ENCODE data around the gene FOXM1. TPM values are rescaled to one million over a fixed set of nuclear protein-coding genes. Genes with fewer than 3 reads are reported as not detected.
A peak's percentile ranks its signal among the peaks of the same experiment; 100 is the strongest.

FOXM1 gene
- total RNA-seq, 2 experiments from 2014 or later = 102 to 109 TPM

GRCh38 chr12:2854669-2855453 lies 22.1 kb downstream of the FOXM1 start:
- Mint-ChIP-seq H3K9me3 (no peaks in the 10 kb centered on the region), H3K27me3 (no peaks in the 10 kb centered on the region), H3K27ac (no peak overlapping the region), H3K36me3 (ENCODE audit: low read depth) (peaks cover 19% of the 10 kb centered on the region), H3K4me3 (no peak overlapping the region), H3K4me1 (no peaks in the 10 kb centered on the region)
- POLR2A ChIA-PET = interaction anchor here (1.2 to 1.8 kb wide), 3 partner anchors 10 to 22 kb away, joined by 3 to 9 read pairs (median 6); partner anchors contain the start of genes FOXM1 and RHNO1
- DNase-seq = no peak
- CTCF ChIA-PET = interaction anchor here (0.6 to 2.1 kb wide), 10 partner anchors 8 to 187 kb away, joined by 3 to 14 read pairs (median 5); no protein-coding TSS in a partner anchor

GRCh38 chr12:2853626-2854025 lies 23.3 kb downstream of the FOXM1 start:
- Mint-ChIP-seq H3K27ac (no peak overlapping the region), H3K36me3 (ENCODE audit: low read depth) (peaks cover 9% of the 10 kb centered on the region), H3K4me1 (no peaks in the 10 kb centered on the region), H3K4me3 (no peak overlapping the region), H3K27me3 (no peaks in the 10 kb centered on the region), H3K9me3 (no peaks in the 10 kb centered on the region)
- ChIA-PET POLR2A (interaction anchor here (1.7 to 1.8 kb wide), 2 partner anchors 11 to 23 kb away, joined by 6 to 9 read pairs; partner anchors contain the start of genes FOXM1 and RHNO1), CTCF (interaction anchor here (0.5 to 2.1 kb wide), 11 partner anchors 8 to 188 kb away, joined by 3 to 14 read pairs (median 4); no protein-coding TSS in a partner anchor)
- DNase-seq = peak; percentile 52

- ChIA-PET CTCF (interaction anchor here (1.1 to 1.4 kb wide), 2 partner anchors 92 to 190 kb away, joined by 3 read pairs; no protein-coding TSS in a partner anchor), POLR2A (interaction anchor here (1.2 kb wide), 1 partner anchor 25 kb away, joined by 3 read pairs; the partner anchor contains the start of genes FOXM1 and RHNO1)
- Mint-ChIP-seq H3K27me3 (no peaks in the 10 kb centered on the region), H3K36me3 (ENCODE audit: low read depth) (peaks cover 2% of the 10 kb centered on the region), H3K4me3 (no peak overlapping the region), H3K27ac (no peak overlapping the region), H3K9me3 (no peaks in the 10 kb centered on the region), H3K4me1 (no peaks in the 10 kb centered on the region)
- no peak for DNase-seq
Observed at GRCh38 chr12:2851931-2852330, 25.0 kb downstream of the FOXM1 start.

- no peak overlapping the region for H3K27ac Mint-ChIP-seq
- no peak for DNase-seq
- H3K36me3 Mint-ChIP-seq (ENCODE audit: low read depth) = peaks cover 2% of the 10 kb centered on the region
- ChIA-PET CTCF (interaction anchor here (1.7 kb wide), 1 partner anchor 9 kb away, joined by 7 read pairs; no protein-coding TSS in a partner anchor), POLR2A (interaction anchor here (1.2 to 1.5 kb wide), 2 partner anchors 11 to 197 kb away, joined by 4 read pairs; partner anchors contain the start of gene TEX52)
- no peaks in the 10 kb centered on the region for H3K4me1 Mint-ChIP-seq
- no peaks in the 10 kb centered on the region for H3K27me3 Mint-ChIP-seq
- H3K4me3 Mint-ChIP-seq = no peak overlapping the region
- H3K9me3 Mint-ChIP-seq = no peaks in the 10 kb centered on the region
Observed at GRCh38 chr12:2845280-2845679, 31.7 kb downstream of the FOXM1 start.

- H3K4me3 Mint-ChIP-seq = no peak overlapping the region
- no peak overlapping the region for H3K27ac Mint-ChIP-seq
- H3K27me3 Mint-ChIP-seq = no peaks in the 10 kb centered on the region
- peaks cover 2% of the 10 kb centered on the region for H3K36me3 Mint-ChIP-seq (ENCODE audit: low read depth)
- H3K9me3 Mint-ChIP-seq = no peaks in the 10 kb centered on the region
- ChIA-PET CTCF (interaction anchor here (1.7 kb wide), 1 partner anchor 9 kb away, joined by 7 read pairs; no protein-coding TSS in a partner anchor), POLR2A (interaction anchor here (1.5 kb wide), 1 partner anchor 197 kb away, joined by 4 read pairs; no protein-coding TSS in a partner anchor)
- no peak for DNase-seq
- no peaks in the 10 kb centered on the region for H3K4me1 Mint-ChIP-seq
Observed at GRCh38 chr12:2844786-2845185, 32.2 kb downstream of the FOXM1 start.

GRCh38 chr12:2842948-2843347 lies 34.0 kb downstream of the FOXM1 start:
- H3K27ac Mint-ChIP-seq = no peak overlapping the region
- H3K36me3 Mint-ChIP-seq (ENCODE audit: low read depth) = peaks cover 2% of the 10 kb centered on the region
- CTCF ChIA-PET = no interaction called here
- H3K9me3 Mint-ChIP-seq = no peaks in the 10 kb centered on the region
- POLR2A ChIA-PET = interaction anchor here (0.9 kb wide), 1 partner anchor 12 kb away, joined by 3 read pairs; no protein-coding TSS in a partner anchor
- no peak for DNase-seq
- no peak overlapping the region for H3K4me3 Mint-ChIP-seq
- H3K27me3 Mint-ChIP-seq = no peaks in the 10 kb centered on the region
- no peaks in the 10 kb centered on the region for H3K4me1 Mint-ChIP-seq

GRCh38 chr12:2841056-2841650 lies 35.8 kb downstream of the FOXM1 start:
- CTCF ChIA-PET = no interaction called here
- no peaks in the 10 kb centered on the region for H3K27me3 Mint-ChIP-seq
- no peak overlapping the region for H3K4me3 Mint-ChIP-seq
- no peaks in the 10 kb centered on the region for H3K9me3 Mint-ChIP-seq
- POLR2A ChIA-PET = no interaction called here
- no peaks in the 10 kb centered on the region for H3K36me3 Mint-ChIP-seq (ENCODE audit: low read depth)
- no peak for DNase-seq
- no peak overlapping the region for H3K27ac Mint-ChIP-seq
- no peaks in the 10 kb centered on the region for H3K4me1 Mint-ChIP-seq

- Mint-ChIP-seq H3K27ac (no peak overlapping the region), H3K4me3 (no peak overlapping the region), H3K36me3 (ENCODE audit: low read depth) (peaks cover 3% of the 10 kb centered on the region), H3K4me1 (no peaks in the 10 kb centered on the region), H3K27me3 (no peaks in the 10 kb centered on the region), H3K9me3 (no peaks in the 10 kb centered on the region)
- POLR2A ChIA-PET = no interaction called here
- CTCF ChIA-PET = no interaction called here
- no peak for DNase-seq
Observed at GRCh38 chr12:2836574-2836973, 40.4 kb downstream of the FOXM1 start.

GRCh38 chr12:2835691-2836403 lies 41.1 kb downstream of the FOXM1 start:
- Mint-ChIP-seq H3K27ac (no peak overlapping the region), H3K4me1 (no peaks in the 10 kb centered on the region), H3K4me3 (no peak overlapping the region), H3K9me3 (no peaks in the 10 kb centered on the region), H3K27me3 (no peaks in the 10 kb centered on the region), H3K36me3 (ENCODE audit: low read depth) (peaks cover 5% of the 10 kb centered on the region)
- ChIA-PET POLR2A (no interaction called here), CTCF (no interaction called here)
- DNase-seq = no peak

GRCh38 chr12:2834581-2835491 lies 42.1 kb downstream of the FOXM1 start, which contains the start of gene NRIP2:
TSS of gene NRIP2 (minus strand) at chr12:2835035. CDS start at chr12:2834983, 52 bp downstream.
- Mint-ChIP-seq H3K9me3 (no peaks in the 10 kb centered on the region), H3K36me3 (ENCODE audit: low read depth) (peaks cover 5% of the 10 kb centered on the region), H3K27ac (no peak within 1 kb of the TSS), H3K4me3 (no peak within 1 kb of the TSS), H3K4me1 (no peaks in the 10 kb centered on the region), H3K27me3 (no peaks in the 10 kb centered on the region)
- DNase-seq = no peak
- POLR2A ChIA-PET = no interaction called here
- CTCF ChIA-PET = no interaction called here

- H3K36me3 Mint-ChIP-seq (ENCODE audit: low read depth) = peaks cover 9% of the 10 kb centered on the region
- no peak overlapping the region for H3K27ac Mint-ChIP-seq
- POLR2A ChIA-PET = no interaction called here
- no peaks in the 10 kb centered on the region for H3K4me1 Mint-ChIP-seq
- no peaks in the 10 kb centered on the region for H3K9me3 Mint-ChIP-seq
- CTCF ChIA-PET = no interaction called here
- no peaks in the 10 kb centered on the region for H3K27me3 Mint-ChIP-seq
- H3K4me3 Mint-ChIP-seq = no peak overlapping the region
- no peak for DNase-seq
Observed at GRCh38 chr12:2833810-2834209, 43.2 kb downstream of the FOXM1 start.

GRCh38 chr12:2833327-2833726 lies 43.6 kb downstream of the FOXM1 start:
- H3K4me3 Mint-ChIP-seq = no peak overlapping the region
- H3K36me3 Mint-ChIP-seq (ENCODE audit: low read depth) = peaks cover 10% of the 10 kb centered on the region
- H3K27ac Mint-ChIP-seq = no peak overlapping the region
- H3K27me3 Mint-ChIP-seq = no peaks in the 10 kb centered on the region
- ChIA-PET POLR2A (no interaction called here), CTCF (no interaction called here)
- no peaks in the 10 kb centered on the region for H3K4me1 Mint-ChIP-seq
- DNase-seq = no peak
- H3K9me3 Mint-ChIP-seq = no peaks in the 10 kb centered on the region
